GM08714 (cell line): Measurements from ENCODE around the gene SLC5A2.

Experiments used
- H3K4me3 ChIP-seq: fragments of 200-500 bp; sonication (Bioruptor generic); 2 replicates; pipeline ENCODE4 v1.5.1; 2014; ENCODE audit warnings: mild to moderate bottlenecking, low read length, inconsistent platforms
- ZNF274 ChIP-seq: IDR thresholded peaks from 2 replicates; pipeline ENCODE4 v1.6.1; 2012; ENCODE audit warnings: mild to moderate bottlenecking, low read depth, low read length

SLC5A2 gene

GRCh38 chr16:31455601-31456314 is 27.2 kb upstream of the SLC5A2 start:
- H3K4me3 ChIP-seq, result no peak overlapping the region
- TF ChIP-seq ZNF274, result no peak

GRCh38 chr16:31456988-31457360 is 25.9 kb upstream of the SLC5A2 start:
- TF ChIP-seq ZNF274, result no peak
- no peak overlapping the region; the same call in 1 of the 2 replicates for H3K4me3 ChIP-seq

DNA sequence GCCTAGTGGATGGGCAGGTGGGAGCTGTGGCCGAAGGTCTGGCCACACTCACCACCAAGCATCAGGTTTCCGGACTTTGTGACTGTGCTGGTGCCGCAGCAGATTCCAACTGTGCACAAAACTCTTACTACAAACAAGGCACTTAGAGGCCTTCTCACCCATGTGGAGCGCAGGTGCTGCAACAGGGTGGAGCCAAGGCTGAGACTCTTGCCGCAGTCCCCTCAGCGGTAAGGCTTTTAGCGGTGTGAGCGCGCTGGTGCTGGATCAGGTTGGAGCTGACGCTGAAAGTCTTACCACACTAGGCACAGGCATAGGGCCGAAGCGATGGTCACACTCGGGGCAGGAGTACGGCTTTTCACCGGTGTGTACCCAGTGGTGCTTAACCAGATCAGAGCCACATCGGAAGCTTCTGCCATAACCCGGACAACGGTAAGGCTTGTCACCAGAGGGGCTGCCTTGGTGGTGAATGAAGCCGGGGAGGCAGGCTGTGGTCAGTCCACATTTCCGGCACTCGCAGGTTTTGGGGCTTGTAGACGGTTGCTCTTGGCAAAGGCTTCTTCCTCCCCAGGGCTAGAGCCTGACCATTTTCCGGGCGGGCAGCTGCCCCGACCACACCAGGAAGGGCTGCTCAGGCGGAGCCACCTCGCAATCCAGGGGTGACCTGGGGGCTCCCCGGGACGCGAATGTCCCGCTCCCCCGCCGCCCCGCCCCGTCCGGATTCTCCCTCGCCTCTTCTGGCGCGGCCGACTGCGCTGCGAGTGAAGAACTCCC is 24.7 kb upstream of the SLC5A2 start:
- no peak for TF ChIP-seq ZNF274
- H3K4me3 ChIP-seq, result peak overlapping the region; percentile 83

- H3K4me3 ChIP-seq, result peak within 1 kb of the TSS; percentile 92
- TF ChIP-seq ZNF274, result no peak
Observed at GRCh38 chr16:31458844-31459686, 23.9 kb upstream of the SLC5A2 start, which contains the start of gene ARMC5. ARMC5 (plus strand) TSS chr16:31459501; CDS start chr16:31459525, 24 bp downstream.

DNA sequence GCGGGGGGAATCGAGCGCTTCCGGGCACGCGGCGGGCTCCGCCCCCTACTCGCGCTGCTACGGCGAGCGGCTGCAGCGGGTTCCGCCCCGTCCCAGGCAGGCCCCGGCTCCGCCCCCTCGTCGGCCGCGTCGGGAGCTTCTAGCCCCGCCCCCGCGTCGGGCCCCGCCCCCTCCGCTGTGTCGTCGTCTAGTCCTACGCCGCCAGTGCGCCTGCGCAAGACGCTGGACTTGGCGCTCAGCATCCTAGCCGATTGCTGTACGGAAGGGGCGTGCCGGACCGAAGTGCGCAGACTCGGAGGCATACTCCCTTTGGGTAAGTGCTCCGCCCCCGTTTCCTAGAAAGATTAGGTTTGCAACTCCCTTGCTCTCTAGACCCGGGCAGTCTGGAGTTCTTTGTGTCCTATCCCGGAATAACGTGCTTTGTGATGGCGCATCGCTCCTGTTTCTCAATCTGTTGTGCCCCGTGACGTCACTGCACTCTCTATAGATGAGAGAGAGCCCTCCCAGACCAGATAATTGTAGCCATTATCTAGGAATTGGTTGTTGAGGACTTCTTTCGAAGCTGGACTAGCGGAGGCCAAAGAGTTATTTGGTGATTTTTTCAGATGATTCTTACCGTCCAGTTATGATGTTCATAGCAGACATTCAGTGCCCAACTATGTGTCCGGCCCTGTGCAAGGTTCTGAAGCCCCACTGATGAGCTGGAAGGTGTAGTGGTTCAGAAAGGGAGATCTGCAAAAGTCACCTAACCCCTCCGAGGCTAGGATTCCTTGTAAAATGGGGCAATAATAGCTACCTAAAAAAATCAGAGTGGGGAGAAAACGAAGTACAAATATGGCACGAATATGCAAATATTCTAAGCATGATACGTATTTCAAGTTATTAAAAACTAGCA is 23.0 kb upstream of the SLC5A2 start:
- peak overlapping the region; percentile 92 for H3K4me3 ChIP-seq
- no peak for TF ChIP-seq ZNF274

DNA sequence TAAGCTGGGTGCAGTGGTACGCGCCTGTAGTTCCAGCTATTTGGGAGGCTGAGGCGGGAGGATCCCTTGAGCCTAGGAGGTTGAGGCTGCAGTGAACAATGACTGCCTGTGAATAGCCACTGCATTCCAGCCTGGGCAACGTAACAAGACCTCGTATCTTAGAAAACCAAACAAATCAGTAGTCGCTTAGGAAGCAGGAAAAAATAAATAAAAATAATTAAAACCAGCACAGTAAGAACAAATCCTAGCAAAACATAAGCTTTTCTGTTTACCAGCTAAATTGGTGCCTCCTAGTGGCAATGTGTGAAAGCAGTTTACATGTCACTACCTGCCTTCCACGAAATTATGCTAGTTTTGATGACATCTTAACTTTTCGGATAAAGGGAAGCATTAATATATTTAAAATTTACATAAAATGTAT is 22.3 kb upstream of the SLC5A2 start:
- H3K4me3 ChIP-seq, result peak overlapping the region; percentile 92

GRCh38 chr16:31461201-31461920 is 21.6 kb upstream of the SLC5A2 start:
- TF ChIP-seq ZNF274, result no peak
- no peak overlapping the region for H3K4me3 ChIP-seq

More for the DNA sequence above, 22.3 kb upstream of the SLC5A2 start:
- no peak for TF ChIP-seq ZNF274

GRCh38 chr16:31461921-31462804 is 20.8 kb upstream of the SLC5A2 start:
- no peak for TF ChIP-seq ZNF274
- no peak overlapping the region for H3K4me3 ChIP-seq

DNA sequence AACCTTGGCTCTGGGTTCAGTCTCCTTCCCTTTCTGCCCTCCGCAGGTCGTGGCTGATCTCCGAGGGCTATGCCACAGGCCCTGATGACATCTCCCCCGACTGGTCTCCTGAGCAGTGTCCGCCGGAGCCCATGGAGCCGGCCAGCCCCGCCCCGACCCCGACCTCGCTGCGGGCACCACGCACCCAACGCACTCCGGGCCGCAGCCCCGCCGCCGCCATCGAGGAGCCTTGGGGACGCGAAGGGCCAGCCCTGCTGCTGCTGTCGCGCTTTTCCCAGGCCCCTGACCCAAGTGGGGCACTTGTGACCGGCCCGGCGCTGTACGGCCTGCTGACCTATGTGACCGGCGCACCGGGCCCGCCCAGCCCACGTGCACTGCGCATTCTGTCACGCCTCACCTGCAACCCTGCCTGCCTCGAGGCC is 18.6 kb upstream of the SLC5A2 start:
- H3K4me3 ChIP-seq, result no peak overlapping the region
- no peak for TF ChIP-seq ZNF274

- no peak overlapping the region for H3K4me3 ChIP-seq
- TF ChIP-seq ZNF274, result no peak
Observed at GRCh38 chr16:31464781-31465260, 18.1 kb upstream of the SLC5A2 start.

GRCh38 chr16:31465788-31466370 is 17.0 kb upstream of the SLC5A2 start:
- no peak overlapping the region for H3K4me3 ChIP-seq
- no peak for TF ChIP-seq ZNF274
